ENCODE data around the gene MAL.

DNA sequence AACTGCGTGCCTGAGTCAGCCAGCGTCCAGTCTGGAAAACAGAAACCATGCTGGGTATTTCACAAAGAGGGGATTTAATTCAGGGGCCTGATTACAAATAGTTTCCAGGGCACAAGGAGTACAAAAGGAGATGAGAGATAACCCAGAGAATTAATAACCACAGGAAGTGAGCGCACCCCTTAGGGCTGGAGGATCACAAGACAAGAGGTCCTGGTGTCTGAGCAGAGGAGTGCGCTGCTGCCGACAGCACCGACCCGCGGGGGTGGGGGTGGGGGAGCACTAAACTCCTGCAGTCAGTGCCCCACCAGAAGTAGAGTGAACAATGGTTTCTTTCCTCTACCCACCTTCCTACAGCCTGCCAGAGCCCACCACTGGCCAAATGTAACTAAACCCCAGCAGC, 20.8 kb upstream of the MAL start:
- TF ChIP-seq, protein P1, sequence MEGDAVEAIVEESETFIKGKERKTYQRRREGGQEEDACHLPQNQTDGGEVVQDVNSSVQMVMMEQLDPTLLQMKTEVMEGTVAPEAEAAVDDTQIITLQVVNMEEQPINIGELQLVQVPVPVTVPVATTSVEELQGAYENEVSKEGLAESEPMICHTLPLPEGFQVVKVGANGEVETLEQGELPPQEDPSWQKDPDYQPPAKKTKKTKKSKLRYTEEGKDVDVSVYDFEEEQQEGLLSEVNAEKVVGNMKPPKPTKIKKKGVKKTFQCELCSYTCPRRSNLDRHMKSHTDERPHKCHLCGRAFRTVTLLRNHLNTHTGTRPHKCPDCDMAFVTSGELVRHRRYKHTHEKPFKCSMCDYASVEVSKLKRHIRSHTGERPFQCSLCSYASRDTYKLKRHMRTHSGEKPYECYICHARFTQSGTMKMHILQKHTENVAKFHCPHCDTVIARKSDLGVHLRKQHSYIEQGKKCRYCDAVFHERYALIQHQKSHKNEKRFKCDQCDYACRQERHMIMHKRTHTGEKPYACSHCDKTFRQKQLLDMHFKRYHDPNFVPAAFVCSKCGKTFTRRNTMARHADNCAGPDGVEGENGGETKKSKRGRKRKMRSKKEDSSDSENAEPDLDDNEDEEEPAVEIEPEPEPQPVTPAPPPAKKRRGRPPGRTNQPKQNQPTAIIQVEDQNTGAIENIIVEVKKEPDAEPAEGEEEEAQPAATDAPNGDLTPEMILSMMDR (IDR thresholded peaks at IDR 0.05) = no peak
- no peak for TF ChIP-seq POLR2A (IDR thresholded peaks at IDR 0.05)

Measured in esophagus squamous epithelium (tissue), 4 donors.